ENCODE data around the gene OSBPL10.

DNA sequence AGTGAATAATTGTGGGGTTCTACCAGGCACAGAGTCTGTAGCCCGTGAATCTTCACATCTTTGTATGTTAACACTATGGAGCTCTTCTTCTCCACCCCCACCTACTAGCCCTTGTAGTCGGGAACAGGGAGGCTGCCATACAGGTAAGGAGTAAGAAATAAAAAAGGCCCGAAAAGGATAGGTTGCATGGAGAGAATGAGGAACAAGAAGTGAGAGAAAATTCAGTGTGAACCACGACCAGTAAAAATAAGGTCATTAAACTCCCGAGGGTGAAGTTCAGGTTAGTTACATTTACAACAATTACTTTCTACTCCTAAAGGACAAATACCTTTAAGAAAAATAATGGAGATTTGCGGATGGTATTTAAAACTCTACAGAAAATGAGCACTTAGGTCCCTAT is 53.3 kb downstream of the OSBPL10 start:
- TF ChIP-seq, protein P1, sequence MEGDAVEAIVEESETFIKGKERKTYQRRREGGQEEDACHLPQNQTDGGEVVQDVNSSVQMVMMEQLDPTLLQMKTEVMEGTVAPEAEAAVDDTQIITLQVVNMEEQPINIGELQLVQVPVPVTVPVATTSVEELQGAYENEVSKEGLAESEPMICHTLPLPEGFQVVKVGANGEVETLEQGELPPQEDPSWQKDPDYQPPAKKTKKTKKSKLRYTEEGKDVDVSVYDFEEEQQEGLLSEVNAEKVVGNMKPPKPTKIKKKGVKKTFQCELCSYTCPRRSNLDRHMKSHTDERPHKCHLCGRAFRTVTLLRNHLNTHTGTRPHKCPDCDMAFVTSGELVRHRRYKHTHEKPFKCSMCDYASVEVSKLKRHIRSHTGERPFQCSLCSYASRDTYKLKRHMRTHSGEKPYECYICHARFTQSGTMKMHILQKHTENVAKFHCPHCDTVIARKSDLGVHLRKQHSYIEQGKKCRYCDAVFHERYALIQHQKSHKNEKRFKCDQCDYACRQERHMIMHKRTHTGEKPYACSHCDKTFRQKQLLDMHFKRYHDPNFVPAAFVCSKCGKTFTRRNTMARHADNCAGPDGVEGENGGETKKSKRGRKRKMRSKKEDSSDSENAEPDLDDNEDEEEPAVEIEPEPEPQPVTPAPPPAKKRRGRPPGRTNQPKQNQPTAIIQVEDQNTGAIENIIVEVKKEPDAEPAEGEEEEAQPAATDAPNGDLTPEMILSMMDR (conservative IDR thresholded peaks at IDR 0.05; ENCODE audit: low read depth, low read length): no peak
- TF ChIP-seq EZH2 (IDR thresholded peaks at IDR 0.05; ENCODE audit: low read length, unreplicated experiment) (no peak), EZH2phosphoT487 (IDR thresholded peaks at IDR 0.05; ENCODE audit: borderline replicate concordance, low read length) (no peak)

Measured in PC-3 (cell line).